HG03439 (cell line): ENCODE data around the gene CD84.
"Not testable (repeated sequence)": the region's sequence is repeated elsewhere in the genome, so short reads cannot be mapped to it uniquely, and the experiment has no call there.

Source experiments
- ATAC-seq: cut with Tn5 transposase; IDR thresholded peaks from one replicate; pipeline ENCODE4 v1.9.1; 2021; ENCODE audit warnings: mild to moderate bottlenecking, moderate library complexity; ENCODE audit not compliant: unreplicated experiment

Gene CD84

GRCh38 chr1:160610569-160611242 lies 31.4 kb upstream of the CD84 start:
- no peak for ATAC-seq

- no peak for ATAC-seq
Measured at GRCh38 chr1:160608941-160609340, 29.6 kb upstream of the CD84 start.

- ATAC-seq: no peak
Measured at GRCh38 chr1:160608514-160608913, 29.2 kb upstream of the CD84 start.

- no peak for ATAC-seq
Measured at GRCh38 chr1:160608057-160608456, 28.8 kb upstream of the CD84 start.

GRCh38 chr1:160607672-160608032 lies 28.4 kb upstream of the CD84 start:
- ATAC-seq: no peak

GRCh38 chr1:160607011-160607671 lies 27.8 kb upstream of the CD84 start:
- no peak for ATAC-seq

- ATAC-seq: no peak
Measured at GRCh38 chr1:160606611-160607010, 27.3 kb upstream of the CD84 start.

- ATAC-seq: no peak
Measured at GRCh38 chr1:160605792-160606479, 26.6 kb upstream of the CD84 start.

GRCh38 chr1:160605205-160605604 lies 25.9 kb upstream of the CD84 start:
- no peak for ATAC-seq

- ATAC-seq: no peak
Measured at GRCh38 chr1:160597705-160598104, 18.4 kb upstream of the CD84 start.

GRCh38 chr1:160597051-160597450 lies 17.8 kb upstream of the CD84 start:
- ATAC-seq: no peak

- no peak for ATAC-seq
Measured at GRCh38 chr1:160590488-160590887, 11.2 kb upstream of the CD84 start.

GRCh38 chr1:160588468-160588867 lies 9.2 kb upstream of the CD84 start:
- ATAC-seq: no peak

- ATAC-seq: no peak
Measured at GRCh38 chr1:160584784-160585183, 5.5 kb upstream of the CD84 start.

GRCh38 chr1:160582976-160583375 lies 3.7 kb upstream of the CD84 start:
- not testable (repeated sequence) for ATAC-seq

GRCh38 chr1:160581961-160582360 lies 2.7 kb upstream of the CD84 start:
- ATAC-seq: no peak

GRCh38 chr1:160580221-160580812 lies 1.0 kb upstream of the CD84 start:
- no peak for ATAC-seq

- ATAC-seq: no peak
Measured at GRCh38 chr1:160578525-160579191, 638 bp downstream of the CD84 start.

- no peak for ATAC-seq
Measured at GRCh38 chr1:160578175-160578524, 1.1 kb downstream of the CD84 start.

GRCh38 chr1:160577671-160578070 lies 1.6 kb downstream of the CD84 start:
- no peak for ATAC-seq

- ATAC-seq: no peak
Measured at GRCh38 chr1:160576884-160577283, 2.4 kb downstream of the CD84 start.
